Panc1 (cell line): Measurements from ENCODE around the gene ZNF736. TPM values are rescaled to one million over a fixed set of nuclear protein-coding genes. Genes with fewer than 3 reads are reported as not detected.

ENCODE experiments used
- ATAC-seq: fragments of 200-7000 bp; cut with Tn5 transposase; 2 replicates; pipeline ENCODE4 v1.9.1; 2020; ENCODE audit warnings: mild to moderate bottlenecking, moderate library complexity
- BruUV-seq: library from RNA; stranded (reverse); fragments of 400-500 nt; replicated peaks from 2 replicates; lab custom pipeline; 2021; lab: Mats Ljungman, UMichigan
- CTCF ChIA-PET: fragments of 300-600 bp; sonication (Branson Sonifier 250); formaldehyde crosslinking; loops from one replicate; lab custom pipeline; 2022; ENCODE audit warnings: antibody characterized with exemption; lab: Charles Lee
- POLR2A ChIA-PET: fragments of 300-600 bp; sonication (Branson Sonifier 250); formaldehyde crosslinking; loops from one replicate; lab custom pipeline; 2022; ENCODE audit warnings: antibody characterized with exemption; lab: Charles Lee
- DNase-seq: peaks from one replicate; pipeline ENCODE4 v3.0.0-alpha.2; 2010; ENCODE audit warnings: low read depth, low spot score
- H3K27ac ChIP-seq: 2 replicates; pipeline ENCODE4 v1.5.1; 2011; ENCODE audit warnings: mild to moderate bottlenecking, low read length, inconsistent platforms
- H3K27me3 ChIP-seq: fragments of 200-500 bp; sonication (Bioruptor generic); 2 replicates; pipeline ENCODE4 v1.6.0; 2014; ENCODE audit warnings: low read length, inconsistent platforms; ENCODE audit not compliant: control insufficient read depth, insufficient read depth
- H3K36me3 ChIP-seq: fragments of 200-500 bp; sonication (Bioruptor generic); 2 replicates; pipeline ENCODE4 v1.5.1; 2014; ENCODE audit warnings: inconsistent platforms, mild to moderate bottlenecking, low read length, moderate library complexity; ENCODE audit not compliant: control insufficient read depth, insufficient read depth
- H3K4me1 ChIP-seq: 2 replicates; pipeline ENCODE4 v1.5.1; 2011; ENCODE audit warnings: inconsistent platforms, mild to moderate bottlenecking, low read length, moderate library complexity; ENCODE audit not compliant: control insufficient read depth, insufficient read depth
- H3K4me3 ChIP-seq, 2 experiments: 2 replicates each; pipeline ENCODE4 v1.5.1; 2011 to 2012; ENCODE audit warnings: low read depth in 2 of 2, low read length in 2 of 2, mild to moderate bottlenecking in 2 of 2, inconsistent platforms in 1 of 2, moderate library complexity in 1 of 2
- H3K9me3 ChIP-seq: fragments of 200-500 bp; sonication (Bioruptor generic); 2 replicates; pipeline ENCODE4 v1.5.1; 2014; ENCODE audit warnings: low read depth, mild to moderate bottlenecking, inconsistent platforms, low read length, moderate library complexity; ENCODE audit not compliant: control insufficient read depth, insufficient read depth
- CTCF ChIP-seq: fragments of 450-650 bp; IDR thresholded peaks from 2 replicates; pipeline ENCODE4 v1.5.1; 2017; ENCODE audit warnings: mild to moderate bottlenecking
- POLR2AphosphoS5 ChIP-seq: IDR thresholded peaks from 2 replicates; pipeline ENCODE4 v1.6.1; 2012; ENCODE audit warnings: mild to moderate bottlenecking, low read depth, low read length, moderate library complexity
- REST ChIP-seq, 2 experiments: IDR thresholded peaks; 2 replicates each; pipeline ENCODE4 v1.6.1; 2011 to 2012; ENCODE audit warnings: low read depth in 2 of 2, control low read depth in 1 of 2, low read length in 1 of 2, mild to moderate bottlenecking in 1 of 2, moderate library complexity in 1 of 2; ENCODE audit not compliant: insufficient read depth in 1 of 2
- SIN3A ChIP-seq: IDR thresholded peaks from 2 replicates; pipeline ENCODE4 v1.6.1; 2012; ENCODE audit warnings: low read depth, mild to moderate bottlenecking, low read length, moderate library complexity, borderline replicate concordance; ENCODE audit not compliant: insufficient read depth
- TCF7L2 ChIP-seq: IDR thresholded peaks from 2 replicates; pipeline ENCODE4 v1.6.1; 2011; ENCODE audit warnings: mild to moderate bottlenecking, low read depth, low read length, inconsistent platforms
- in situ Hi-C: cut with HindIII; loops from 2 replicates; pipeline ENCODE4 v1.10.0; 2016; ENCODE audit warnings: low sequenced_read_pairs, low pct_unique_long_range_greater_than_20kb
- intact Hi-C: fragments of 100-400 bp; cut with micrococcal nuclease; formaldehyde crosslinking; loops from one replicate; pipeline ENCODE4 v1.10.0; 2022; ENCODE audit not compliant: unreplicated experiment
- total RNA-seq: library from RNA; stranded (reverse); gene quantifications from one replicate; pipeline ENCODE4 v1.2.1, GENCODE V29; 2021; ENCODE audit not compliant: unreplicated experiment

ZNF736 gene
- total RNA-seq, 1 experiment from 2014 or later = 29.0 TPM

- no peak for DNase-seq
- CTCF ChIA-PET = no interaction called here
- Histone ChIP-seq H3K36me3 (no peaks in the 10 kb centered on the region), H3K9me3 (peaks cover 24% of the 10 kb centered on the region), H3K4me1 (no peaks in the 10 kb centered on the region), H3K27ac (no peak overlapping the region), H3K4me3 (no peak overlapping the region), H3K27me3 (no peaks in the 10 kb centered on the region)
- BruUV-seq = no TSS peak
- intact Hi-C loops (no loop called here), in situ Hi-C loops (no loop called here)
- no peak for ATAC-seq
- TF ChIP-seq POLR2AphosphoS5 (no peak), CTCF (no peak), TCF7L2 (no peak), REST (IDR thresholded peaks at IDR 0.05; ENCODE audit: insufficient read depth in 1 of 2, low read depth in 2 of 2, low read length in 1 of 2) (no peak), SIN3A (no peak)
- POLR2A ChIA-PET = no interaction called here
These were observed 45.8 kb downstream of the ZNF736 start for GRCh38 chr7:64359543-64359942.

- Histone ChIP-seq H3K4me3 (no peak overlapping the region), H3K4me1 (no peaks in the 10 kb centered on the region), H3K9me3 (peaks cover 2% of the 10 kb centered on the region), H3K27me3 (no peaks in the 10 kb centered on the region), H3K36me3 (no peaks in the 10 kb centered on the region), H3K27ac (no peak overlapping the region)
- CTCF ChIA-PET = no interaction called here
- TF ChIP-seq CTCF = no peak
- no peak for TF ChIP-seq REST (IDR thresholded peaks at IDR 0.05; ENCODE audit: insufficient read depth in 1 of 2, low read depth in 2 of 2, low read length in 1 of 2)
- TF ChIP-seq POLR2AphosphoS5 = no peak
- TF ChIP-seq SIN3A = no peak
- TF ChIP-seq TCF7L2 = no peak
- POLR2A ChIA-PET = no interaction called here
- DNase-seq = no peak
- no TSS peak for BruUV-seq
- no peak for ATAC-seq
- intact Hi-C loops (no loop called here), in situ Hi-C loops (no loop called here)
These were observed 57.4 kb downstream of the ZNF736 start for GRCh38 chr7:64371116-64371515.
